Esophagus squamous epithelium (tissue), 5 donors: ENCODE results near the gene LGSN. TPM values are rescaled to one million over a fixed set of nuclear protein-coding genes. Genes with fewer than 3 reads are reported as not detected.
A peak's percentile ranks its signal among the peaks of the same experiment; 100 is the strongest.

Experiments used
- DNase-seq: peaks from one replicate; lab custom pipeline; 2025; lab: John Stamatoyannopoulos, UW
- H3K27ac ChIP-seq, 4 donors: fragments of 200-600 bp; sonication (generic); one replicate each; pipeline ENCODE4 v1.5.1; 2016 to 2019; ENCODE audit warnings: mild to moderate bottlenecking in 1 of 4
- H3K27me3 ChIP-seq, 4 donors: fragments of 200-600 bp; sonication (generic); 1 replicate in 3 of 4; 2 replicates in 1 of 4; pipeline versions ENCODE4 v1.5.1 to v1.6.0; 2017 to 2021; ENCODE audit warnings: antibody characterized with exemption in 1 of 4
- H3K36me3 ChIP-seq, 3 donors: fragments of 200-600 bp; sonication (generic); one replicate each; pipeline ENCODE4 v1.5.1; 2016 to 2019
- H3K4me1 ChIP-seq, 3 donors: fragments of 200-600 bp; sonication (generic); one replicate each; pipeline ENCODE4 v1.5.1; 2017 to 2019
- H3K4me3 ChIP-seq, 4 donors: fragments of 200-600 bp; sonication (generic); 1 replicate in 3 of 4; 2 replicates in 1 of 4; pipeline ENCODE4 v1.5.1; 2016 to 2019; ENCODE audit warnings: mild to moderate bottlenecking in 2 of 4, moderate library complexity in 1 of 4
- H3K9me3 ChIP-seq, 3 donors: fragments of 200-600 bp; sonication (generic); one replicate each; pipeline ENCODE4 v1.5.1; 2016 to 2019
- POLR2A ChIP-seq, 4 donors: fragments of 450-650 bp; IDR thresholded peaks; one replicate each; pipeline ENCODE4 v1.6.1; 2017; ENCODE audit warnings: antibody characterized with exemption in 4 of 4, mild to moderate bottlenecking in 4 of 4, moderate library complexity in 3 of 4
- WGBS, 2 donors: methylation state at CpG; one replicate each; pipeline ENCODE4 v1.1.5; 2018; 5-methylcytosine and 5-hydroxymethylcytosine counted together
- intact Hi-C: fragments of 100-400 bp; cut with DNase I; formaldehyde crosslinking; loops from one replicate; pipeline ENCODE4 v1.15.0; 2022
- total RNA-seq, 4 donors: library from RNA; depleted of rRNA; stranded (reverse); fragments of >200 nt; gene quantifications; one replicate each; pipeline ENCODE4 v1.1.0, GENCODE V29; 2016
- TF ChIP-seq, protein P1 (sequence below), 6 experiments: fragments of 450-650 bp in 4 of 6; fragments of 200-600 bp in 2 of 6; sonication (generic) in 2 of 6; IDR thresholded peaks; one replicate each; pipeline ENCODE4 v1.5.1; 2016 to 2019; ENCODE audit warnings: antibody characterized with exemption in 6 of 6, mild to moderate bottlenecking in 4 of 6, moderate library complexity in 4 of 6
- donor health status: DM: yes; HTN: yes; CAD: no.

LGSN gene
- total RNA-seq, 4 donors from 2014 or later: not detected

GRCh38 chr6:63321821-63322220 is 2.0 kb upstream of the LGSN start:
- H3K9me3 ChIP-seq: peaks cover 0 to 6% (median 0%) of the 10 kb centered on the region in 3 donors
- H3K36me3 ChIP-seq: no peaks in the 10 kb centered on the region
- DNase-seq: no peak
- H3K27me3 ChIP-seq: no peaks in the 10 kb centered on the region
- WGBS, 2 donors: 61 to 83% methylated on average over 1 of the region's 1 CpG
- intact Hi-C loops: no loop called here
- no peak overlapping the region for H3K27ac ChIP-seq
- TF ChIP-seq, protein P1, sequence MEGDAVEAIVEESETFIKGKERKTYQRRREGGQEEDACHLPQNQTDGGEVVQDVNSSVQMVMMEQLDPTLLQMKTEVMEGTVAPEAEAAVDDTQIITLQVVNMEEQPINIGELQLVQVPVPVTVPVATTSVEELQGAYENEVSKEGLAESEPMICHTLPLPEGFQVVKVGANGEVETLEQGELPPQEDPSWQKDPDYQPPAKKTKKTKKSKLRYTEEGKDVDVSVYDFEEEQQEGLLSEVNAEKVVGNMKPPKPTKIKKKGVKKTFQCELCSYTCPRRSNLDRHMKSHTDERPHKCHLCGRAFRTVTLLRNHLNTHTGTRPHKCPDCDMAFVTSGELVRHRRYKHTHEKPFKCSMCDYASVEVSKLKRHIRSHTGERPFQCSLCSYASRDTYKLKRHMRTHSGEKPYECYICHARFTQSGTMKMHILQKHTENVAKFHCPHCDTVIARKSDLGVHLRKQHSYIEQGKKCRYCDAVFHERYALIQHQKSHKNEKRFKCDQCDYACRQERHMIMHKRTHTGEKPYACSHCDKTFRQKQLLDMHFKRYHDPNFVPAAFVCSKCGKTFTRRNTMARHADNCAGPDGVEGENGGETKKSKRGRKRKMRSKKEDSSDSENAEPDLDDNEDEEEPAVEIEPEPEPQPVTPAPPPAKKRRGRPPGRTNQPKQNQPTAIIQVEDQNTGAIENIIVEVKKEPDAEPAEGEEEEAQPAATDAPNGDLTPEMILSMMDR (IDR thresholded peaks at IDR 0.05): no peak
- TF ChIP-seq POLR2A (IDR thresholded peaks at IDR 0.05): no peak
- H3K4me1 ChIP-seq: no peaks in the 10 kb centered on the region
- no peak overlapping the region for H3K4me3 ChIP-seq

DNA sequence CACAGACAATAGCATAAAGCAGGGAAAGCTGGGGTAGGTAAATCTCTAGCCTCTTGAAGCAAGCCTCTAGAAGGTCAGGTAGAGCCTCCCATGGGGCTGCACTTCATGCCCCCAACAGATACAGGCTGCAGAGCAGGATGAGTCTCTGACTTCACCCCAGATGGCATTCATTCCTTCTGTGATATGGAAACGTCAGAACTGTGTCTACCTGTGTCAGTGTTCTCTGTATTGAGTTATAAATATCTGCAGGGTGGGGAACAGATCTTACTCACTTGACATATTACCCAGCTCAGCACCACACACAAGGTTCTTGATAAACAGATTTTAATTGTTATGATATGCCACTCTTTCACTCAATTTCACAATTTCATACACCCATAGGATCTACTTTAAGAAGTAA is 2.1 kb downstream of the LGSN start:
- DNase-seq: no peak
- Histone ChIP-seq H3K9me3 (no peaks in the 10 kb centered on the region), H3K4me3 (no peak overlapping the region), H3K27ac (no peak overlapping the region), H3K36me3 (no peaks in the 10 kb centered on the region), H3K27me3 (no peaks in the 10 kb centered on the region), H3K4me1 (no peaks in the 10 kb centered on the region)
- no peak for TF ChIP-seq POLR2A (IDR thresholded peaks at IDR 0.05)
- TF ChIP-seq, protein P1 (IDR thresholded peaks at IDR 0.05): no peak
- WGBS, 2 donors: 20 to 38% methylated on average over 1 of the region's 1 CpG
- intact Hi-C loops: no loop called here

DNA sequence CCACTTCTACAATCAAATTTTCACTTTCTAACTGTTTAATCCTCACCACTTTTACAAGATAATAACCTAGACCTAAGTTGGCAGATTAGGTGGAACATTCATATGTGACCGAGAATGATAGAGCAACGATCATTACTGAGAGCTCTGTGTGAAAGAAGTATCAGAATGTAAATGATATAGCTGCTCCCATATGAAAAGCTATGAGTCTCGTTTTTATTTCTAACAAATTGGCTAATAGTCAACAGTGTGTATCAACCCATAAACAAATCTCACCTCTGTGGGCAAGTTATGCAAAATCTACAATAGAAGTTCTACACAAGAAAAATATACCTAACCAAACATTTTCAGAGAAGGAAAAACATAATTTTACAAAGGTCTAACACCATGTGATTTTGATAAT is 3.7 kb downstream of the LGSN start:
- H3K4me1 ChIP-seq: no peaks in the 10 kb centered on the region
- intact Hi-C loops: no loop called here
- no peaks in the 10 kb centered on the region for H3K27me3 ChIP-seq
- WGBS, 2 donors: 75 to 78% methylated on average over 3 of the region's 3 CpGs
- TF ChIP-seq POLR2A (IDR thresholded peaks at IDR 0.05): no peak
- TF ChIP-seq, protein P1 (IDR thresholded peaks at IDR 0.05): no peak
- H3K9me3 ChIP-seq: no peaks in the 10 kb centered on the region
- no peak for DNase-seq
- H3K27ac ChIP-seq: no peak overlapping the region
- H3K36me3 ChIP-seq: no peaks in the 10 kb centered on the region
- H3K4me3 ChIP-seq: no peak overlapping the region

- no peak overlapping the region for H3K27ac ChIP-seq
- no peaks in the 10 kb centered on the region for H3K36me3 ChIP-seq
- no peak overlapping the region for H3K4me3 ChIP-seq
- WGBS, 2 donors: 88 to 96% methylated on average over 2 of the region's 2 CpGs
- no peaks in the 10 kb centered on the region for H3K27me3 ChIP-seq
- DNase-seq: no peak
- TF ChIP-seq POLR2A (IDR thresholded peaks at IDR 0.05): no peak
- TF ChIP-seq, protein P1 (IDR thresholded peaks at IDR 0.05): no peak
- H3K4me1 ChIP-seq: no peaks in the 10 kb centered on the region
- no peaks in the 10 kb centered on the region for H3K9me3 ChIP-seq
- intact Hi-C loops: no loop called here
These were observed 6.7 kb downstream of the LGSN start for GRCh38 chr6:63313111-63313510.

- DNase-seq: no peak
- Histone ChIP-seq H3K27ac (no peak overlapping the region), H3K4me3 (no peak overlapping the region), H3K4me1 (no peaks in the 10 kb centered on the region), H3K27me3 (no peaks in the 10 kb centered on the region), H3K9me3 (no peaks in the 10 kb centered on the region), H3K36me3 (no peaks in the 10 kb centered on the region)
- intact Hi-C loops: no loop called here
- TF ChIP-seq, protein P1 (IDR thresholded peaks at IDR 0.05): peak in 2 of 6 experiments; percentile 14 to 45
- no peak for TF ChIP-seq POLR2A (IDR thresholded peaks at IDR 0.05)
- 46 to 63% methylated on average over 3 of the region's 3 CpGs for WGBS, 2 donors
These were observed 12.1 kb downstream of the LGSN start for GRCh38 chr6:63307581-63308246.
